PC-3 (cell line): ENCODE measurements around the gene NEMP2.

Experiments
- EZH2 ChIP-seq: fragments of 300-600 bp; sonication (generic); IDR thresholded peaks from one replicate; pipeline ENCODE4 v1.6.1; 2017; ENCODE audit warnings: antibody characterized with exemption, mild to moderate bottlenecking, low read length; ENCODE audit not compliant: unreplicated experiment
- EZH2phosphoT487 ChIP-seq: fragments of 300-600 bp; sonication (generic); IDR thresholded peaks from 2 replicates; pipeline ENCODE4 v1.6.1; 2018; ENCODE audit warnings: mild to moderate bottlenecking, antibody characterized with exemption, low read length, borderline replicate concordance
- TF ChIP-seq, protein P1 (sequence below): fragments of 300-600 bp; sonication (generic); conservative IDR thresholded peaks from 2 replicates; pipeline ENCODE4 v1.5.1; 2017; ENCODE audit warnings: antibody characterized with exemption, low read depth, mild to moderate bottlenecking, low read length

DNA sequence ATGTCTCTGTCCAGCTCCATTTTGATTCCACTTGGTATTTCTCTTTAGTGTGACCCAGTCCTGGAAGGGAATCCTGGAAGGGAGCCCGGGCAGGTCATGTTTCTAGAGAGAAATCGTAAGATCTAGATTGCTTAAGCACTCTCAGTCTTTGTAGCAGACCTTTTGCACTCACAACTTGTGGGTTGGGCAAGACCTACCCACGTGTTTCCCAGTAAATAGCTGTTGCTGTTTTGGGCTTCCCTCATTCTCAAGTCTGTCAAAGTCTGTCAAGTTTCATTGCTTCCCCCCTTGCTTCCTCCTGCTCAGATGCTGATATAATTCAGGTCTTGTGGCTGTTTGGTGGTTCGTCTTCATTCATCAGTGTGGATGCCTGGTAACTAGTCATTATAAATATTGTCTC lies 17.4 kb upstream of the NEMP2 start:
- TF ChIP-seq, protein P1, sequence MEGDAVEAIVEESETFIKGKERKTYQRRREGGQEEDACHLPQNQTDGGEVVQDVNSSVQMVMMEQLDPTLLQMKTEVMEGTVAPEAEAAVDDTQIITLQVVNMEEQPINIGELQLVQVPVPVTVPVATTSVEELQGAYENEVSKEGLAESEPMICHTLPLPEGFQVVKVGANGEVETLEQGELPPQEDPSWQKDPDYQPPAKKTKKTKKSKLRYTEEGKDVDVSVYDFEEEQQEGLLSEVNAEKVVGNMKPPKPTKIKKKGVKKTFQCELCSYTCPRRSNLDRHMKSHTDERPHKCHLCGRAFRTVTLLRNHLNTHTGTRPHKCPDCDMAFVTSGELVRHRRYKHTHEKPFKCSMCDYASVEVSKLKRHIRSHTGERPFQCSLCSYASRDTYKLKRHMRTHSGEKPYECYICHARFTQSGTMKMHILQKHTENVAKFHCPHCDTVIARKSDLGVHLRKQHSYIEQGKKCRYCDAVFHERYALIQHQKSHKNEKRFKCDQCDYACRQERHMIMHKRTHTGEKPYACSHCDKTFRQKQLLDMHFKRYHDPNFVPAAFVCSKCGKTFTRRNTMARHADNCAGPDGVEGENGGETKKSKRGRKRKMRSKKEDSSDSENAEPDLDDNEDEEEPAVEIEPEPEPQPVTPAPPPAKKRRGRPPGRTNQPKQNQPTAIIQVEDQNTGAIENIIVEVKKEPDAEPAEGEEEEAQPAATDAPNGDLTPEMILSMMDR, result no peak
- TF ChIP-seq EZH2phosphoT487 (no peak), EZH2 (no peak)
